NB4 (cell line): ENCODE data around the gene RPL10.

Experiments
- POLR2A ChIP-seq: IDR thresholded peaks from 2 replicates; pipeline ENCODE4 v1.6.1; 2011; ENCODE audit warnings: mild to moderate bottlenecking; ENCODE audit not compliant: insufficient read length; ENCODE audit errors: extremely low read depth
- TF ChIP-seq, protein P1 (sequence below): IDR thresholded peaks from one replicate; pipeline ENCODE4 v1.5.1; 2012; ENCODE audit warnings: low read depth, low read length

DNA sequence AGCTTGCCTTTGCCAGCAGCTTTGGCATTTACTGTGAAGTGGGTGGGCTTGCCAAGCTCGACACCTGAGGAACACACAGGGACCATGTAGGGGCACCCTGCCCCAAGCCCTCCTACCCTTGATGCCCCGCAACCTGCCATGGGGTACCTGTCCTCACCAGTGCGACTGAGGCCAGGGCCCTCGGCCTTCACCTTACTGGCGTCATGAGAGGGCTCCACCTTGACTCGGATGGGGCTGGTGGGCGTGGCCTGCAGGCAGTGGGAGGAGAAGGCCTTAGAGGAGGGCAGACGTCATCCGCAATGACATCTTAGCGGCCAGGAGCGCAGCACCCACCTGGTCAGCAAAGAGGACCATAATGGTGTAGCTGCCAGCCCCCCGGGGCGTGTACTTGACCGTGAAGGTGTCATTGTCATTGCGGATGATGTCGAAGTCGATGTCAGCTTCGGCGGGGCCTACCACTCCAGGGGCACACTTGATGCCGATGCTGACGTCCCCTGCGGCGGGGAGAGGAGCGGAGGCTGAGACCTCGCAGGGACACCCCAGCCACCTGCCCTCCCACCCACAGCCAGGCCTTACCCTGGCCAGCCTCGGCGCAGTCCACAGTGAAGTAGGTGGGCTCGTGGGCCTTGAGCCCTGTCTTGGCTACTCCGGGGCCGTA is 36.0 kb upstream of the RPL10 start:
- TF ChIP-seq, protein P1, sequence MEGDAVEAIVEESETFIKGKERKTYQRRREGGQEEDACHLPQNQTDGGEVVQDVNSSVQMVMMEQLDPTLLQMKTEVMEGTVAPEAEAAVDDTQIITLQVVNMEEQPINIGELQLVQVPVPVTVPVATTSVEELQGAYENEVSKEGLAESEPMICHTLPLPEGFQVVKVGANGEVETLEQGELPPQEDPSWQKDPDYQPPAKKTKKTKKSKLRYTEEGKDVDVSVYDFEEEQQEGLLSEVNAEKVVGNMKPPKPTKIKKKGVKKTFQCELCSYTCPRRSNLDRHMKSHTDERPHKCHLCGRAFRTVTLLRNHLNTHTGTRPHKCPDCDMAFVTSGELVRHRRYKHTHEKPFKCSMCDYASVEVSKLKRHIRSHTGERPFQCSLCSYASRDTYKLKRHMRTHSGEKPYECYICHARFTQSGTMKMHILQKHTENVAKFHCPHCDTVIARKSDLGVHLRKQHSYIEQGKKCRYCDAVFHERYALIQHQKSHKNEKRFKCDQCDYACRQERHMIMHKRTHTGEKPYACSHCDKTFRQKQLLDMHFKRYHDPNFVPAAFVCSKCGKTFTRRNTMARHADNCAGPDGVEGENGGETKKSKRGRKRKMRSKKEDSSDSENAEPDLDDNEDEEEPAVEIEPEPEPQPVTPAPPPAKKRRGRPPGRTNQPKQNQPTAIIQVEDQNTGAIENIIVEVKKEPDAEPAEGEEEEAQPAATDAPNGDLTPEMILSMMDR = no peak
- TF ChIP-seq POLR2A = no peak
